HG02678 (cell line): ENCODE data around the gene LRRC63.
A peak's percentile ranks its signal among the peaks of the same experiment; 100 is the strongest.
"Not testable (repeated sequence)": the region's sequence is repeated elsewhere in the genome, so short reads cannot be mapped to it uniquely, and the experiment has no call there.

Experiments used
- ATAC-seq: cut with Tn5 transposase; IDR thresholded peaks from one replicate; pipeline ENCODE4 v1.9.1; 2021; ENCODE audit warnings: mild to moderate bottlenecking, moderate library complexity; ENCODE audit not compliant: unreplicated experiment

The LRRC63 gene

GRCh38 chr13:46232281-46232680 lies 20.6 kb downstream of the LRRC63 start:
- no peak for ATAC-seq

DNA sequence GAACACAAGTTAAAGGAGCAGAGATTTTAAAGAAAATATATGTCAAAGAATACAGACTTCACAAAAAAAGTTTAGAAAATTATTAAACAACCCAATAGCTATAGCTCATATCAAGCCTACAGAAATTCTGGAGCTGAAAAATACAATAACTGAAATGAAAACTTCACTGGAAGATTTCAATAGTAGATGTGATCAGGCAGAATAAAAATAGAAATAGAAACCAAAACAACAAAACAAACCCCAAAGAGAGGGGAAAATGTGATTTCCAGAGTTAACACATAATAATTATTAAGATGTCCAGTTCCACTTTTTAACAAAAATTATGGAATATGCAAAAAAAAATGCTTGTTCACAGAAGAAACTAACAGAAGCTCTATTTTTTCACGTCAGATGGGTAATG lies 23.6 kb downstream of the LRRC63 start:
- no peak for ATAC-seq

- no peak for ATAC-seq
Observed at GRCh38 chr13:46265292-46265691, 53.6 kb downstream of the LRRC63 start.

DNA sequence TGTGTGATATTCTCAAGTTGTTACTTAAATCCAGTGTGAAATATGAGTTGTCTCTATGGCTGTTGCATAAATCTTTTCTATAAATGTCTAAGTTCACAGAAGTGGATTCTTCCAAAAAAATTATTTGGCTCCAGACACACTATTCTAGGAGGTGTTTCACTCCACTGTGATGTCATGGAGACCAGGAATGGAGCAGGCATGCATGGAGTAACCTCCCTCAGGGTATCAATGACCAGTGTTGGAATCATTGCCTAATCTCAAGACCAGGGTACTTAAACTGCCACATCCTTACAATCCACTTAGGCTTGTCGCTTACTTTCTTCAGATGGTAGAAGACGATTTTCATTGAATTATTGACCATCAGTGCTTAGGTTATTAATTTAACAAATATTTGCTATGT lies 55.4 kb downstream of the LRRC63 start:
- no peak for ATAC-seq

GRCh38 chr13:46270416-46270815 lies 58.7 kb downstream of the LRRC63 start:
- no peak for ATAC-seq

DNA sequence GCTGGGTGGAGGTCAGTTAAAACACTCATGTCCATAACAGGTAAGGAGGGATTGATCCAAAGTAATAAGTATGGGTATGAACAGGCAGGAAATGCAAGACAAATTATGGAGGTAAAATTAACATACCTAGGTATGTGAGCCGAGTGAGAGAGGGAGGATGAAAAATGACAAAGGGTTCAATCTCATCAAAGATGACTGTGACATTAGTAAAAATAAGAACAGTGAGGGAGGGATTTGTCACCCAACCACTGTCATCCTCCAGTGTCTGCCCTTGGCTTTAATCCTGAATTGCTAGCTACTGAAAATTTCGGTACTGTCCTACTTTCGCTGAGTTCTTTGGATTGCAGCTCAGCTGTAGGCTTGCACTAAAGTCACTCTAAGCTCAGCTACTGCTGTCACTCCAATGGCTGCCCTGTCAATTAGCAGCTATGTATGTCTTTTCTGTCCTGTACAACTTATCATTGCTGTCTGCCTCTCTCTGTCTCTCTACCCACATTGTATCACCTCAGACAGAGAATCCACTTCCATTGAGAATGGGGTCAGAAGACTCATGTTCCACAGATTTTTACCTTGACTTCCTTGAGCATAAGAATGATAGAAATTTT lies 62.5 kb downstream of the LRRC63 start:
- ATAC-seq = no peak

- ATAC-seq = no peak
Observed at GRCh38 chr13:46278474-46278873, 66.7 kb downstream of the LRRC63 start.

- ATAC-seq = no peak
Observed at GRCh38 chr13:46281779-46282178, 70.1 kb downstream of the LRRC63 start.

DNA sequence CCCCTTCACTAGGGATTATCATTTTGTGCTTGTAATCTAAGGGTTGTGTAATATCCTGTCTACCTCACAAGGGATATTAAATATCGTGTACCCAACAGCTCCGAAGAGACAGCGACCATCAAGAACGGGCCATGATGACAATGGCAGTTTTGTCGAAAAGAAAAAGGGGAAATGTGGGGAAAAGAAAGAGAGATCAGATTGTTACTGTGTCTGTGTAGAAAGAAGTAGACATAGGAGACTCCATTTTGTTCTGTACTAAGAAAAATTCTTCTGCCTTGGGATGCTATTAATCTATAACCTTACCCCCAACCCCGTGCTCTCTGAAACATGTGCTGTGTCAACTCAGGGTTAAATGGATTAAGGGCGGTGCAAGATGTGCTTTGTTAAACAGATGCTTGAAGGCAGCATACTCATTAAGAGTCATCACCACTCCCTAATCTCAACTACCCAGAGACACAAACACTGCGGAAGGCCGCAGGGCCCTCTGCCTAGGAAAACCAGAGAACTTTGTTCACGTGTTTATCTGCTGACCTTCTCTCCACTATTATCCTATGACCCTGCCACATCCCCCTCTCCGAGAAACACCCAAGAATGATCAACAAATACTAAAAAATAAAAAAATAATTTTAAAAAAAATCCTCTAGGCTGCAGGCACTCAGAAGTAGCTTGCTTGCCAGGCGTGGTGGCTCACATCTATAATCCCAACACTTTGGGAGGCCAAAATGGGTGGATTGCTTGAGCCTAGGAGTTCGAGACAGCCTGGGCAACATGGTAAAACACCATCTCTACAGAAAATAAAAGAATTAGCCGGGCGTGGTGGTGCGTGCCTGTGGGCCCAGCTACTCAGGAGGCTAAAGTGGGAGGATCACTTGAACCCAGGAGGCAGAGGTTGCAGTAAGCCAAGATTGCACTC lies 72.4 kb downstream of the LRRC63 start:
- ATAC-seq = not testable (repeated sequence)

- ATAC-seq = no peak
Observed at GRCh38 chr13:46286972-46287371, 75.2 kb downstream of the LRRC63 start.

GRCh38 chr13:46288570-46289259 lies 77.0 kb downstream of the LRRC63 start:
- ATAC-seq = no peak

DNA sequence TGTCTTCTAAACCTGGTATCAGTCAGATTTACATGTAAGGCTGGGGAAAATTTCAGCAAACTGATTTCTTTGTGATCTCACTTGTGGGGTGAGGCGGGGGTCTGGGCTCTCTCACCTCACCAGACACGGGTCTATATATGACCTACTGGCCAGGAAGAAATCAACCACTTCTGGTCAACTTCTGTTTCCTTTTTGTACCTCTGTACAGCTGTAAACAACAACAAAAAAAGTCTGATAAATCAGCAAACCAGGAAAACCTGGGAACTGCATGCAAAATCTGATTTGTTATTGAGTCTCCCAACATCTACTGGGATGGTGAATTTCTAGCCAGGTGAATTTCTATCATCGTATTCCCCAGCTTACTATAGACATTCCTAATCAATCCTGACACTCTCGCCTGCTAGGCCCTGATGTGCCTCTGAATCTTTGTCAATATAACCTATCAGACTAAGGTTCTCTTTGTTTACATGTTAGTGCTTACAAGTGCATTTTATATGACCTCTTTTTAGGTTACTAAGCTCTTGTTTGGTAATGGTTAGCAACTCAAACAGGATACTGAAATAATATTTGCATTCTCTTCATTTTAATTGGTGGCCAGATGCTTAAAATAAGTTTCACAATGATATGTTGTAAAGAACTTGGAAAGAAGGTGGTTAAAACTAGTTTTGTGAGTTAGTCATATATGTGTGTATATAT lies 77.7 kb downstream of the LRRC63 start:
- ATAC-seq = no peak

DNA sequence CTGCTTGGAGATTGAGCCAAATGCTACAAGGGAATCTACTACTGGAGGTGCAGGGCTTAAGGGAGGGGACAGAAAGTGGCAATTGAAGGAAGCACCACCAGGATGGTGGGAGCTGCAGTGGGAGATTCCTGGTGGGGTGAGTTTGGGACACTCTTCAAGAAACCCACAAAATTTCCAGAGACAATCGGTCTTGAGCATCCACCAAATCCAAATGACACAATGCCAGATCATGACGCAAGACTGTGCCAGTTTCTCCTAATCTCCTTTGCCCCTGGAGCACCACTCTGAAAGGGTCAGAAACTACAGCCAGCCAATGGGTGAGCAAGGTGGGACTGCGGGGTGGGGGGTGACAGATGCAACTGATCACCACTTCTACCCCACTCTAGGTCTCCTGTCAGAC lies 78.7 kb downstream of the LRRC63 start:
- ATAC-seq = no peak

DNA sequence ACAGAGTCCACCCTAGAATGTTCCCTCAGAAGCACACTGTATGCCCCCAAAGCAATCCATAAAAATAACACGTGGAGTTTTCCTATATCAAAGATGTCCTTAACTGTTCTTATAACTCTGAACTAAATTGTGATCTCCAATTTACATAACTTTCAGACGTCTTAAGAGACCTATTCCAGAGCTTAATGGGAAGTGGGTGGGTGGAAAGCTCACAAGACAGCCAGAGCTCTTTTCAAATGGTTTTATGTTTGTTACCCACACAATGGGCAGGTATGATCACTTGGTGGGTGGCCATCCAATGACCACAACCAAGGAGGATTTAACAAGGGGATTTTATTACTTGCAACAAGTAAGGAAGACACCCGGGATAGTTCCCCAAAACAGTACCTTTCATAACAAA lies 81.7 kb downstream of the LRRC63 start:
- ATAC-seq = no peak

DNA sequence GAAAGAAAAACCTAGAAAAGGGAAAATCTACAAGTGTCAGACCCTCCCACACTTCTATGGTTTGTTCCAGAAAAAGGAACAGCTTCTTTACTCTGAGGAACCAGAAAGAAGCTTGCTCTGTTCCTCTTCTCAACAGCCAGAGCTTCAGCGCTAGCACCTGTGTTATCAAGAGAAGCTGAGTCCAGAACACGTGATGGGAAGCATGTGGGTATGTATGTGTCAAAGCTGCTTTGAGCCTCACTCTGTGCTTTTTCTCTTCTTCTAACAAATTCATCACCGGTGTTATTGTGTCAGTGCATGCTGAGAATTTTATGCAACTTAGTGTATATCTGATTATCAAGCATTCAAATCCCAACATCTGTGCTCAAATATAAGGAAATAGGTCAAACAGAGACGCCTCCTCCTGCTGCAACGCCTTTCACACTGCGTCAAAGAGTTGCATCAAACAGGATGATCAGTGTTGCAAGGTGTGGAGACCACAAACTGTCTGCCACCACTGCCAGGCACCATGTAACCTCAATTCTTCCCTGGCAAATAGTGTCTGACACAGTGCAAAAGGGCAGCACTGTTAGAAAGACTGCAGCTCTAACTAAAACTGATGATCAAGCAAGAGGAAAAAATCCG lies 83.9 kb downstream of the LRRC63 start:
- peak; percentile 62 for ATAC-seq

GRCh38 chr13:46296115-46296822 lies 84.5 kb downstream of the LRRC63 start:
- peak; percentile 24 for ATAC-seq

DNA sequence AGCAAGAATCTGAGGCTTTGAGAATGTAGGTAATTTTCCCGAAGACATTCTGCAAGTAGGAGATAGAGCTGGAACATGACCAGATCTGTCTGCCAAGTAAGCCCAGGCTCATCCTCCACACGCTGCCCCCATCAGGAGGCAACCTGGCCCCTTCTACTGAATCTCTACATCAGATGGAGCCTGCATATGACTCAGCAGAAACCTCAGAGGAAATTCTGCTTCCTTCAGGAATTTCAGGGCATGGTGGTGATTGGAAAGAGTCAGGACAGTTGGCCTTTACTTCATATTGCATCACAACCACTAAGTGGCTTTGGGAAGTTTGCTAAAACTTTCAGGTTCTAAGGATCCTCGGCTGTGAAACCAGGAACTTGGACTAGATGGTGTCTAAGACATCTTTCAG lies 85.2 kb downstream of the LRRC63 start:
- ATAC-seq = no peak

DNA sequence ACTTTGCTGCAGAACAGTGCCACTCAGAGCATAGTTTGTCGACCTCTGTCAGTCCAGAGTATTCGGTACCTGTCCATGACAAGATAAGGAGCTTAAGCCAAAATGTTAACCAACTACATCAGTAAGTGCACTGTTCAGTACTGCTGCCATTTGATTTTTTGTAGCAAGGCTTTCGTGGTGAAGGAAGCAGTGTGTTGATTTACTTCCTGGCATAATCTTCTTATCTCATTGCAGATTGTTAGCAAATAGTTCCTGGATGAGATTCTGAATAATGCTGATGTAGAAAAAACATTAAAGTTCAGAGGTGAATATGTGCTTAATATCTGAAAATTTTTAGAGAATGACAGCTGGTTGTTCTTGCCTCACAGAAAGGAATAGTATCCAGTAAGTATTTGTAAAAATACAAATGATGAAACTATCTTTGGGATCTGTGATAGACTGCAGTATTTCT lies 85.7 kb downstream of the LRRC63 start:
- no peak for ATAC-seq

- ATAC-seq = no peak
Observed at GRCh38 chr13:46303742-46304385, 92.1 kb downstream of the LRRC63 start.

GRCh38 chr13:46304546-46304945 lies 92.8 kb downstream of the LRRC63 start:
- no peak for ATAC-seq
